ENCODE data around the gene ITPKC.

- TF ChIP-seq, protein P1, sequence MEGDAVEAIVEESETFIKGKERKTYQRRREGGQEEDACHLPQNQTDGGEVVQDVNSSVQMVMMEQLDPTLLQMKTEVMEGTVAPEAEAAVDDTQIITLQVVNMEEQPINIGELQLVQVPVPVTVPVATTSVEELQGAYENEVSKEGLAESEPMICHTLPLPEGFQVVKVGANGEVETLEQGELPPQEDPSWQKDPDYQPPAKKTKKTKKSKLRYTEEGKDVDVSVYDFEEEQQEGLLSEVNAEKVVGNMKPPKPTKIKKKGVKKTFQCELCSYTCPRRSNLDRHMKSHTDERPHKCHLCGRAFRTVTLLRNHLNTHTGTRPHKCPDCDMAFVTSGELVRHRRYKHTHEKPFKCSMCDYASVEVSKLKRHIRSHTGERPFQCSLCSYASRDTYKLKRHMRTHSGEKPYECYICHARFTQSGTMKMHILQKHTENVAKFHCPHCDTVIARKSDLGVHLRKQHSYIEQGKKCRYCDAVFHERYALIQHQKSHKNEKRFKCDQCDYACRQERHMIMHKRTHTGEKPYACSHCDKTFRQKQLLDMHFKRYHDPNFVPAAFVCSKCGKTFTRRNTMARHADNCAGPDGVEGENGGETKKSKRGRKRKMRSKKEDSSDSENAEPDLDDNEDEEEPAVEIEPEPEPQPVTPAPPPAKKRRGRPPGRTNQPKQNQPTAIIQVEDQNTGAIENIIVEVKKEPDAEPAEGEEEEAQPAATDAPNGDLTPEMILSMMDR (IDR thresholded peaks at IDR 0.05 in 2 of 3, conservative IDR thresholded peaks at IDR 0.05 in 1 of 3; ENCODE audit: borderline replicate concordance in 1 of 3, insufficient read depth in 1 of 3, low read depth in 2 of 3, low read length in 2 of 3) = no peak
- TF ChIP-seq POLR2A (IDR thresholded peaks at IDR 0.05; ENCODE audit: borderline replicate concordance, extremely low read depth, insufficient read depth, insufficient read length) = no peak
- TF ChIP-seq EGR1 (IDR thresholded peaks at IDR 0.05; ENCODE audit: low read depth) = no peak
- TF ChIP-seq RAD21 (IDR thresholded peaks at IDR 0.05; ENCODE audit: low read depth) = no peak
- TF ChIP-seq EZH2 (IDR thresholded peaks at IDR 0.05) = no peak
- no peak for TF ChIP-seq REST (IDR thresholded peaks at IDR 0.05; ENCODE audit: low read depth)
These were observed 27.4 kb upstream of the ITPKC start for GRCh38 chr19:40689339-40690049.
